GM18909 (cell line): Measurements from ENCODE around the gene HIF3A.
"Not testable (repeated sequence)": the region's sequence is repeated elsewhere in the genome, so short reads cannot be mapped to it uniquely, and the experiment has no call there.

ENCODE experiments used
- ATAC-seq: cut with Tn5 transposase; IDR thresholded peaks from one replicate; pipeline ENCODE4 v1.9.1; 2021; ENCODE audit warnings: mild to moderate bottlenecking; ENCODE audit not compliant: unreplicated experiment, poor library complexity

HIF3A gene

DNA sequence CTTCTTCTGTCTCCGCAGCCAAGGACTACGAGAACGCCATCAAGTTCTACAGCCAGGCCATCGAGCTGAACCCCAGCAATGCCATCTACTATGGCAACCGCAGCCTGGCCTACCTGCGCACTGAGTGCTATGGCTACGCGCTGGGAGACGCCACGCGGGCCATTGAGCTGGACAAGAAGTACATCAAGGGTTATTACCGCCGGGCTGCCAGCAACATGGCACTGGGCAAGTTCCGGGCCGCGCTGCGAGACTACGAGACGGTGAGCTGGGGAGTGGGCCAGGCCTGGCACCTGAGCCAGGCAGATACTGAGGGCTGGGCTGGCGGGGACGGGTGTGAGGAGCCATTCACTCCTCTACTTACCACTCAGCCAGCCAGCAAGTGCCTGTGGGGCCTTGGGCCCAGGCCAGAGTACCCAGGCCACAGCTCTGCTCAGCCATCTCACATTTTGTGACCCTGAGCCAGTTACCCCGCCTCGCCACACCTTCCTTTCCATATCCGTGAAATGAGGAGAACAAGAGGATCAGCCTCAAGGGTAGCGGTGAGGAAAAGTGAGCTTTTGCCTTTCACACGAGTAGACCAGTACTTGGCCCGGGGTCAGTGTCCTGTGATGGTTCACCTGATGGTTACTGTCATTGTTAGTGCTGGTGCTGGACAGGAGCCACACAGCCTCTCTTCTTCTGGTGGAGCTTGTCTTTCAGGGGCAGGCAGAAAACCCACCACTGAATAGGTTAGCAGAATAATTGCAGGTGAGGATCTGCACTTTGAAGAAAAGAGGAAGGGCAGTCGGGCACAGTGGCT, 57.1 kb downstream of the HIF3A start:
- no peak for ATAC-seq

- no peak for ATAC-seq
Measured at GRCh38 chr19:46355234-46356148, 58.6 kb downstream of the HIF3A start.

GRCh38 chr19:46356149-46357055, 59.6 kb downstream of the HIF3A start:
- ATAC-seq, result no peak

DNA sequence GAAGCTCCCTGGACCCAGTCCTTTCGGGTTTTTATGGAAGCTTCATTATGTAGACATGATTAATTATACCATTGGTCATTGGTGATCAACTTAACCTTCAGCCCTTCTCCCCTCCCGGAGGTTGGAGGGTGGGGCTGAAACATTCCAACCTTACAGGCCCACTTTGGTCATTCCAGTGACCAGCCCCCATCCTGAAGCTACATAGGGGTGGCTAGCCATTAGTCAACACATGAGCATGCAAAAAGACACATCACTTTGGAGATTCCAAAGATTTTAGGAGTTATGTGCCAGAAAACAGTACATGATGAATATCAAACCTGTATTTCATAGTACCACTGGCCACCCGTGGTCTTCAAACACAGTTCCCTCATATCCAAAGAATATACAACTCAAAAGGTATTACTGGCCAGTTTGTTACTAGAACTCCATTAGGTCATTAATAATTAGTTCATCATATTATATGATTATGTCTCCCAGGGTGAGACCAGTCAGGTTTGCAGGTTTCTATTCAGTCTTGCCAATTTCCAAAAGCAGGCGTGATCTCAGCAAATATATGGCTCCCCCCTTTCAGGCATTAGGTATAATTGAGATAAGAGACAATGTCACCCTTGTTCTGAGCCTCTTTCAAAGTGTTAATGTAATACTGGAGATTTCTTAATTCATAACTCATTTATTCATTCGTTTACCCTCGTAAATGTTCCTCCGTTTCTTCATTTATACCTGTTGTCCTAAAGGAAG, 61.2 kb downstream of the HIF3A start:
- ATAC-seq, result no peak

DNA sequence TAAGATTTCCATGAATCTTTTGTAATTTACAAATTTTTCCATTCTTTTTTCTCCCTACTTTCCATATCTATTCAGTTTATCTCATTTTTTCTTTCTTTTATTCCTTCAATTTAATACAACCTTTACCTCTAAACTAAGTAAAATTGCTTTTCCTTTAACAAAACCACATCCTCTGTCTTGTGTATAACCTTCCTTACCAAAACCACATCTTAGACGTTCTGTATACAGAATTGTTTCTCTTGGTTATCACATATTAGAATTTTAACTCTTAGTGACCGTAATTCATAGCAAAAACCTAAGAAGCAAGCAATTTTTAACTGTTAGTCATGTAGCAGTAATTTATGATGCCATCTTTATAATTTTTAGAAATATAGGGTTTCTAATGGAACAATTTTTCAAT, 65.1 kb downstream of the HIF3A start:
- no peak for ATAC-seq

- ATAC-seq, result no peak
Measured at GRCh38 chr19:46364359-46364758, 67.5 kb downstream of the HIF3A start.

GRCh38 chr19:46365561-46365960, 68.7 kb downstream of the HIF3A start:
- no peak for ATAC-seq

DNA sequence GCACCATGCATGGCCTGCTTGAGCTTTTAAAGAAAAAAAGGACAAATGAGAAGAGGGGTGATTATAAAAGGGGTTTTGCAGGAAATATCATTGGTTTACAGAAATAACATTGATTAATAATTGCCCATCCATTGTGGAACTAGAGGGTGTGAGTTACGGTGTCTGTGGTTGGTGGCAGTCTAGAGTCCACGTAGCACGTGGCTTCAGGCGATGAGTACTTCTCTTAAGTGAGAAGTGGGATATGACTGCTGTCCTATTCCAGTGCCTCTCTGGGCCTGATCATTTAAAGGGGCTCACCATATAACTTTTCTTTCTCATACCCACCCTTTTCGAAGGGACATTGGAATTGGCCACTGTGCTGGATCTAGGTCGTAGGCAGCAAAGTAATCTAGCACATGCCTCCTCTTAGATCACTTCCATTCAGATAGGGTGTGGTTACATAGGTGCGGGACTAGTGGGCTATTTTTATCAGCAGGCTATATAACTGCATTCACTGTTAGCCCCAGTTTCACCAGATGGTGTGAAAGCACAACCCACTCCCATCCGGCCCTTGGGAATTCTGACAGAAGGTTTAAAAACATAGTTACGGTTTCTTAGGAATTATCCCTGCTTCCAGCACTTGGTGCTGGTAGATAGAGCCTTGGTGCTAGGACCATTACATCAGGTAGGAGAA, 69.9 kb downstream of the HIF3A start:
- no peak for ATAC-seq

DNA sequence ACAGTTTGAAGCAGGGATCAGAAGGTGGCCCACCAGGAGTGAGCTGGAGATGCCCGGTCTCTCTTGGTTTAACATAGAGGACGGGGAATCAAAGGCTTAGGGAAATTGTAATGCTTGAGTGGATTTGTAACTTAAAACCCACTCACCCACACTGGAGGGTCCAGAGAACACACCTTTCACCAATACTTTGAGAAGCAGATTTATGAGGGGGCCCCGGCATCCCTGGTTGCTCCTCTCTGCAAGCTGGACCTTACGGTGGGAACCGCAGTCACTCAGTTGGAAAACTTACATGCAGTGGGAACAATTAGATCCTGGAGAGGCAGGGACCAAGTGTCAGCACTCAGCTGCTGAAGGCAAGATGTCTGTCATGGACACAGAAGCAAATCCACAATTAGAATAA, 70.6 kb downstream of the HIF3A start:
- ATAC-seq, result no peak

GRCh38 chr19:46368116-46368515, 71.3 kb downstream of the HIF3A start:
- ATAC-seq, result no peak

DNA sequence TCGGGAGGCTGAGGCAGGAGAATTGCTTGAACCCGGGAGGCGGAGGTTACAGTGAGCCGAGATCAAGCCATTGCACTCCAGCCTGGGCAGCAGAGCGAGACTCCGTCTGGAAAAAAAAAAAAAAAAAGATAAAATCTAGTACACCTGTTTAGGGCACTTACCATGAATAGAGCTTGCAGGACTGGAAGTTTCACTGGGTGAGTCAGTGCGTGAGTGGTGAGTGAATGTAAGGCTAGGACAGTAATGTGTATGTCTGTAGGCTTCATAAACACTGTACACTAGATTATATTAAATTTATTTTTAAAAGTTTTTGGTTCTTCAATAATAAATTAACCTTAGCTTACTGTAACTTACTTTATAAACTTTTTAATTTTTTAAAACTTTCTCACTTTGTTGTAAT, 73.0 kb downstream of the HIF3A start:
- ATAC-seq, result no peak

DNA sequence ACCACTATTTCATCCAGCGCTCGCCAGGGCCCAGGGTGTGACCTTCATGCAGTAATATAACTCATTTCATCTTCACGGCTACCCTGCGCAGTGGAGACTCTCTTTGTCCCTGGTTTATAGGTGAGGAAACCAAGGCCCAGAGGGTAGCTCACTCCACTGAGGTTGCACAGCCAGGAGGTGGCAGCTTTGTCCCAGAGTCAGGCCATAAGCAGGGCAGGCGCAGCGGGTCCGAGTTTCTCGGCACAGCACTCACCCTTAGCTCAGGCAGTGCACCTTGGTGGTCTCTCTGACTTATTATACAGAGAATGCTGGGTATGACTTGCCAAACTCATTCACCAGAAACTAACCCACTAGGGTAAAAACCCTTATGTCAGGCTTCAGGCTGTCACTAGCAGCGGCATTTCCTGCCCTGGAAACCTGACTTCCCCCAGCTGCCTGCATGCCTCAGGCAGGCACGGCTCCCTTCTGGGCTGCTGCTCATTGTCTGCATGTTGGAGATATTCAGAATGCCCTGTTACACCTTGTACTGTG, 74.6 kb downstream of the HIF3A start:
- no peak for ATAC-seq

GRCh38 chr19:46372901-46373490, 76.2 kb downstream of the HIF3A start:
- no peak for ATAC-seq

- no peak for ATAC-seq
Measured at GRCh38 chr19:46373491-46374359, 76.9 kb downstream of the HIF3A start.

GRCh38 chr19:46374536-46375475, 78.0 kb downstream of the HIF3A start:
- ATAC-seq, result no peak

- ATAC-seq, result not testable (repeated sequence)
Measured at GRCh38 chr19:46375476-46376067, 78.7 kb downstream of the HIF3A start.
